ENCODE results near the gene GRIK2. TPM values are rescaled to one million over a fixed set of nuclear protein-coding genes. Genes with fewer than 3 reads are reported as not detected.

Gene GRIK2
- total RNA-seq, 1 experiment from 2014 or later, result 0.07 TPM

- no peaks in the 10 kb centered on the region for H3K79me2 ChIP-seq (ENCODE audit: low read length)
- no peaks in the 10 kb centered on the region for H3K4me1 ChIP-seq (ENCODE audit: low read length)
- no peaks in the 10 kb centered on the region for H3K9me3 ChIP-seq (ENCODE audit: low read length)
- no peaks in the 10 kb centered on the region for H4K20me1 ChIP-seq (ENCODE audit: insufficient read depth, low read depth, low read length)
- no peaks in the 10 kb centered on the region for H3K27me3 ChIP-seq (ENCODE audit: low read length)
- no peak overlapping the region for H3K4me2 ChIP-seq (ENCODE audit: low read depth, low read length, poor library complexity, severe bottlenecking)
- DNase-seq, result no peak
- H3K9me2 ChIP-seq (replicated peaks; ENCODE audit: insufficient read depth, low read length), result no peaks in the 10 kb centered on the region
- no peak overlapping the region for H3K9ac ChIP-seq (ENCODE audit: low read length)
- no peak overlapping the region for H3K4me3 ChIP-seq (ENCODE audit: low read length)
- H2AFZ ChIP-seq (ENCODE audit: low read length), result no peak overlapping the region
- H3K36me3 ChIP-seq (ENCODE audit: insufficient read depth, low read length), result no peaks in the 10 kb centered on the region
- H3K27ac ChIP-seq (ENCODE audit: low read length), result no peak overlapping the region
These were observed 146.2 kb downstream of the GRIK2 start for GRCh38 chr6:101539510-101540245.

DNA sequence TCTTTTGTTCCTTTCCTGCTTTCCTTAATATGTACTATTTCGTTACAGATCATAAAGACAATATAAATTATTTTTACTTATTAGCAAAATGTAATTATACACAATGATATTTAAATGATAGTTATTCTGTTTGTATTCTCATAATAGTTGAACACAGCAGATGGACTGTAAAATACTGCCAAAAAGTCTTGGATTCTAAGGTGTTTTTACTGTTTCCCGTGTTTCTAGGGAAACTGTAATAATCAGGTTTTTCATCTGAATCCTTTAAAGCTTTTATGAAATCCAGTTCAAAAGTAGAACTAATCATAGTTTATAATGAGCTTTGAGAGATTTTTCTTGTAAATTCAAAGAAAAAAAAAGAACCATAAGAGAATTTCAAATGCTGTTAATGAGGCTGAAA, 148.4 kb downstream of the GRIK2 start:
- no peak overlapping the region for H3K4me2 ChIP-seq (ENCODE audit: low read depth, low read length, poor library complexity, severe bottlenecking)
- H3K27ac ChIP-seq (ENCODE audit: low read length), result no peak overlapping the region
- H3K4me1 ChIP-seq (ENCODE audit: low read length), result no peaks in the 10 kb centered on the region
- DNase-seq, result no peak
- no peaks in the 10 kb centered on the region for H3K9me3 ChIP-seq (ENCODE audit: low read length)
- no peak overlapping the region for H3K9ac ChIP-seq (ENCODE audit: low read length)
- no peaks in the 10 kb centered on the region for H3K79me2 ChIP-seq (ENCODE audit: low read length)
- no peak overlapping the region for H3K4me3 ChIP-seq (ENCODE audit: low read length)
- H3K27me3 ChIP-seq (ENCODE audit: low read length), result no peaks in the 10 kb centered on the region
- no peaks in the 10 kb centered on the region for H3K9me2 ChIP-seq (replicated peaks; ENCODE audit: insufficient read depth, low read length)
- H4K20me1 ChIP-seq (ENCODE audit: insufficient read depth, low read depth, low read length), result no peaks in the 10 kb centered on the region
- no peak overlapping the region for H2AFZ ChIP-seq (ENCODE audit: low read length)
- H3K36me3 ChIP-seq (ENCODE audit: insufficient read depth, low read length), result no peaks in the 10 kb centered on the region

GRCh38 chr6:101543796-101544195, 150.3 kb downstream of the GRIK2 start:
- no peak overlapping the region for H3K27ac ChIP-seq (ENCODE audit: low read length)

DNA sequence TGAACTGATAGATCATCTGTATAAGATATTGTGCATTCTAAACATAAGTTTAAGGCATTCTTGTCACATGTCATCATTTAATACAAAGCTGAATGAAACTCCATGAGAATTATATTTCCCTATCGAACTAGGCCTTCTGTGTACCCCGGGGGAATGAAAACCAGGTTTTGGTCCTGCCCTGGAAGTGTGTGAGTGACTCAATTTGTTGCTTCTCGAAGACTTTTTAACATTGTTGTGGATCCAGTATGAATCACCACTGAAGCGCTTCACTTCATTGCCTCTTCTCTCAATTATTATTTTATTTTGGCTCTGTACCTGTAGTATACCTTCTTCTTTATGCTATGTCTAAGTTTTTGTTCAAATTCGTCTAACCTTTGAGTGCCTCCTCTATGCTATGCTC, 150.8 kb downstream of the GRIK2 start:
- no peaks in the 10 kb centered on the region for H3K36me3 ChIP-seq (ENCODE audit: insufficient read depth, low read length)
- no peaks in the 10 kb centered on the region for H3K9me3 ChIP-seq (ENCODE audit: low read length)
- H4K20me1 ChIP-seq (ENCODE audit: insufficient read depth, low read depth, low read length), result no peaks in the 10 kb centered on the region
- no peaks in the 10 kb centered on the region for H3K9me2 ChIP-seq (replicated peaks; ENCODE audit: insufficient read depth, low read length)
- no peak overlapping the region for H2AFZ ChIP-seq (ENCODE audit: low read length)
- H3K27ac ChIP-seq (ENCODE audit: low read length), result no peak overlapping the region
- H3K4me2 ChIP-seq (ENCODE audit: low read depth, low read length, poor library complexity, severe bottlenecking), result no peak overlapping the region
- H3K79me2 ChIP-seq (ENCODE audit: low read length), result no peaks in the 10 kb centered on the region
- no peak overlapping the region for H3K4me3 ChIP-seq (ENCODE audit: low read length)
- DNase-seq, result no peak
- no peaks in the 10 kb centered on the region for H3K4me1 ChIP-seq (ENCODE audit: low read length)
- H3K27me3 ChIP-seq (ENCODE audit: low read length), result no peaks in the 10 kb centered on the region
- no peak overlapping the region for H3K9ac ChIP-seq (ENCODE audit: low read length)

More at GRCh38 chr6:101543796-101544195, 150.3 kb downstream of the GRIK2 start:
- no peak overlapping the region for H3K4me3 ChIP-seq (ENCODE audit: low read length)
- no peak for DNase-seq
- H3K9me3 ChIP-seq (ENCODE audit: low read length), result no peaks in the 10 kb centered on the region
- no peaks in the 10 kb centered on the region for H3K79me2 ChIP-seq (ENCODE audit: low read length)
- H4K20me1 ChIP-seq (ENCODE audit: insufficient read depth, low read depth, low read length), result no peaks in the 10 kb centered on the region
- no peaks in the 10 kb centered on the region for H3K9me2 ChIP-seq (replicated peaks; ENCODE audit: insufficient read depth, low read length)
- no peaks in the 10 kb centered on the region for H3K36me3 ChIP-seq (ENCODE audit: insufficient read depth, low read length)
- no peak overlapping the region for H3K9ac ChIP-seq (ENCODE audit: low read length)
- no peaks in the 10 kb centered on the region for H3K4me1 ChIP-seq (ENCODE audit: low read length)
- no peaks in the 10 kb centered on the region for H3K27me3 ChIP-seq (ENCODE audit: low read length)
- no peak overlapping the region for H3K4me2 ChIP-seq (ENCODE audit: low read depth, low read length, poor library complexity, severe bottlenecking)
- no peak overlapping the region for H2AFZ ChIP-seq (ENCODE audit: low read length)

- Histone ChIP-seq H3K79me2 (ENCODE audit: low read length) (no peaks in the 10 kb centered on the region), H4K20me1 (ENCODE audit: insufficient read depth, low read depth, low read length) (no peaks in the 10 kb centered on the region), H2AFZ (ENCODE audit: low read length) (no peak overlapping the region), H3K27me3 (ENCODE audit: low read length) (no peaks in the 10 kb centered on the region), H3K36me3 (ENCODE audit: insufficient read depth, low read length) (no peaks in the 10 kb centered on the region), H3K4me1 (ENCODE audit: low read length) (no peaks in the 10 kb centered on the region), H3K4me2 (ENCODE audit: low read depth, low read length, poor library complexity, severe bottlenecking) (no peak overlapping the region), H3K4me3 (ENCODE audit: low read length) (no peak overlapping the region), H3K9me2 (replicated peaks; ENCODE audit: insufficient read depth, low read length) (no peaks in the 10 kb centered on the region), H3K27ac (ENCODE audit: low read length) (no peak overlapping the region), H3K9ac (ENCODE audit: low read length) (no peak overlapping the region), H3K9me3 (ENCODE audit: low read length) (no peaks in the 10 kb centered on the region)
- DNase-seq, result no peak
These were observed 151.7 kb downstream of the GRIK2 start for GRCh38 chr6:101545191-101545590.

GRCh38 chr6:101550451-101550850, 156.9 kb downstream of the GRIK2 start:
- Histone ChIP-seq H2AFZ (ENCODE audit: low read length) (no peak overlapping the region), H3K79me2 (ENCODE audit: low read length) (no peaks in the 10 kb centered on the region), H3K9me2 (replicated peaks; ENCODE audit: insufficient read depth, low read length) (no peaks in the 10 kb centered on the region), H3K4me2 (ENCODE audit: low read depth, low read length, poor library complexity, severe bottlenecking) (no peak overlapping the region), H3K27me3 (ENCODE audit: low read length) (no peaks in the 10 kb centered on the region), H3K4me1 (ENCODE audit: low read length) (no peaks in the 10 kb centered on the region), H3K36me3 (ENCODE audit: insufficient read depth, low read length) (no peaks in the 10 kb centered on the region), H3K9ac (ENCODE audit: low read length) (no peak overlapping the region), H3K27ac (ENCODE audit: low read length) (no peak overlapping the region), H4K20me1 (ENCODE audit: insufficient read depth, low read depth, low read length) (no peaks in the 10 kb centered on the region), H3K9me3 (ENCODE audit: low read length) (no peaks in the 10 kb centered on the region), H3K4me3 (ENCODE audit: low read length) (no peak overlapping the region)
- DNase-seq, result no peak

DNA sequence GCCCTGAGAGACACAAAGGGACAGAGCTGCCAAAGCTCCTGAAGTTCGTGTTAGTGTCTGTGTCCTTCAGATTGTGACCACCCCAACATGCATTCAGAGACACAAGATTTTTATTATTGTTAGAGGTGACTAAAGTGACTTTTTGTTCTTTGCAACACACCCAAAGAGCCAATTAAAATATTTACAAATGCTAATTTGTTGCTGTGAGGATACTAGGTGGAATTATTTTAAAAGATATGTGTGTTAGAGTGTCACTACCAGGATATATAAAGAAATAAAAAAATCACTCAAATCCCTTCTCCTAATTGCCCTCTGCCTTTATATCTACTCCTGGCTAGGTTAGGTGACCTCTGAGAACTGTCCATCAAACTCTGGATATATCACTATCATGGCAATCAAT, 160.7 kb downstream of the GRIK2 start:
- DNase-seq, result no peak
- no peaks in the 10 kb centered on the region for H4K20me1 ChIP-seq (ENCODE audit: insufficient read depth, low read depth, low read length)
- H3K9me3 ChIP-seq (ENCODE audit: low read length), result no peaks in the 10 kb centered on the region
- H3K4me1 ChIP-seq (ENCODE audit: low read length), result no peaks in the 10 kb centered on the region
- no peak overlapping the region for H3K4me3 ChIP-seq (ENCODE audit: low read length)
- H3K27ac ChIP-seq (ENCODE audit: low read length), result no peak overlapping the region
- no peaks in the 10 kb centered on the region for H3K79me2 ChIP-seq (ENCODE audit: low read length)
- no peaks in the 10 kb centered on the region for H3K36me3 ChIP-seq (ENCODE audit: insufficient read depth, low read length)
- H3K9me2 ChIP-seq (replicated peaks; ENCODE audit: insufficient read depth, low read length), result no peaks in the 10 kb centered on the region
- no peak overlapping the region for H3K4me2 ChIP-seq (ENCODE audit: low read depth, low read length, poor library complexity, severe bottlenecking)
- no peak overlapping the region for H3K9ac ChIP-seq (ENCODE audit: low read length)
- no peaks in the 10 kb centered on the region for H3K27me3 ChIP-seq (ENCODE audit: low read length)
- H2AFZ ChIP-seq (ENCODE audit: low read length), result no peak overlapping the region

- Histone ChIP-seq H3K9me3 (ENCODE audit: low read length) (no peaks in the 10 kb centered on the region), H3K27ac (ENCODE audit: low read length) (no peak overlapping the region), H3K9ac (ENCODE audit: low read length) (no peak overlapping the region), H3K27me3 (ENCODE audit: low read length) (no peaks in the 10 kb centered on the region), H4K20me1 (ENCODE audit: insufficient read depth, low read depth, low read length) (no peaks in the 10 kb centered on the region), H3K4me2 (ENCODE audit: low read depth, low read length, poor library complexity, severe bottlenecking) (no peak overlapping the region), H3K36me3 (ENCODE audit: insufficient read depth, low read length) (no peaks in the 10 kb centered on the region), H3K79me2 (ENCODE audit: low read length) (no peaks in the 10 kb centered on the region), H2AFZ (ENCODE audit: low read length) (no peak overlapping the region), H3K9me2 (replicated peaks; ENCODE audit: insufficient read depth, low read length) (no peaks in the 10 kb centered on the region), H3K4me3 (ENCODE audit: low read length) (no peak overlapping the region), H3K4me1 (ENCODE audit: low read length) (no peaks in the 10 kb centered on the region)
- DNase-seq, result no peak
These were observed 165.2 kb downstream of the GRIK2 start for GRCh38 chr6:101558712-101559111.
